ENCODE measurements around the gene TRPM3.
A peak's percentile ranks its signal among the peaks of the same experiment; 100 is the strongest.

The TRPM3 gene

DNA sequence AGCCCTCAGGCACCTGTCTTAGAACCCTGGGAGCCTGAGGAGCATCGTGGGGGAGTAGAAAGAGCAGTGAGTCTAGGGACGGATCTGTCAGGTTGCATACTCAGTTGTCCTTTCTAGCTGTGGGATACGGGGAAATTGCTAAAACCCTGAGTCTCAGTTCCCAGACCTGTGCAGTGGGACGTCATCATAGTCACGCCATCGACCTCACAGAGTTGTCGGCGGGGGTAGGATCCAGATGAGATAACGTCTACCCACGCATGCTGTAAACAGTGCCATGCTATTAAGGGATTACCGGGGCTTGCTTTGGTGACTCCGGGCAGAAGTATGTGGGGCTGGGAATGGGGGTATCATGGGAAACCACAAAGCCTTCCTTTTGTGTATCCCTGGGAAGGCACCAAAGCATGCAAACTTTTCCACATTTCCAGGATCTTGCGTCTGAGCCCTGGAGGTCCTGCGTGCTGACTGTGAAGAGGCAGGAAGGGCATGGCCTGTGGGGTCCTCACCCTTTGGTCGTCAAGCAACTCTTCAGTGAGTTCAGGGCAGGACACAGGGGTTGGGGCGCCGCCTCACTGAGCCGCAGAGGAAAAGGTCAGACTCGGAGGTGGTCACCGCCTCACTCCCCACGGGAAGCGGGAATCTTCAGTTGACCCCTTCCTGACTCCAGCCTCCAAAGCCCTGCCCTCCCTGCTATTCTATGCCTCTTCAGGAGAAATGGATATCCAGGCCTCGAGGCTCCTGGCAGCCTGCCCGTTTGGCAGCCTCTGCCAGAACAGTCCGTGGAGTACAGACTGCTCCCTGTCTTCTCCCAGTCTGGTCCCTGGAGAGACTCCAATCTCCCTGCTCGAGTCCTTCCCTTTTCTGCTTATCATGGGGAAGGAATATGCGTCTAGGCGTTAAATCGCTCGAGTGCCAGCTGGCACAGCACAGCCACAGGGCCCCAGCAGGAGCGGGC is 520.1 kb downstream of the TRPM3 start (continued):
- TF ChIP-seq ZBTB21 (tag by site-specific recombination; IDR thresholded peaks at IDR 0.05) (peak; percentile 96), AEBP2 (tag by site-specific recombination; IDR thresholded peaks at IDR 0.05; ENCODE audit: borderline replicate concordance) (no peak), ZNF629 (tag by site-specific recombination; IDR thresholded peaks at IDR 0.05) (peak; percentile 98), FEZF1 (tag by site-specific recombination; IDR thresholded peaks at IDR 0.05) (peak; percentile 56), MZF1 (tag by site-specific recombination; IDR thresholded peaks at IDR 0.05; ENCODE audit: borderline replicate concordance) (0 out of 2 replicates have a peak, but pooled peaks have one; percentile 69), ZNF132 (tag by site-specific recombination; IDR thresholded peaks at IDR 0.05; ENCODE audit: borderline replicate concordance) (no peak), PRDM1 (tag by site-specific recombination; IDR thresholded peaks at IDR 0.05) (no peak), ZNF843 (tag by site-specific recombination; IDR thresholded peaks at IDR 0.05) (peak; percentile 83), ZNF488 (tag by site-specific recombination; IDR thresholded peaks at IDR 0.05) (no peak), HOXD13 (CRISPR knock-in tag; IDR thresholded peaks at IDR 0.05; ENCODE audit: borderline replicate concordance) (peak; percentile 73; the same call in 1 of the 2 replicates), ZNF324 (tag by site-specific recombination; IDR thresholded peaks at IDR 0.05) (peak; percentile 10; the same call in 1 of the 2 replicates), ZNF707 (tag by site-specific recombination; IDR thresholded peaks at IDR 0.05) (no peak), ZNF19 (tag by site-specific recombination; IDR thresholded peaks at IDR 0.05; ENCODE audit: low read depth) (no peak), HIC1 (tag by site-specific recombination; IDR thresholded peaks at IDR 0.05) (no peak), ZNF747 (tag by site-specific recombination; IDR thresholded peaks at IDR 0.05) (no peak), SCRT2 (tag by site-specific recombination; IDR thresholded peaks at IDR 0.05) (no peak), ZNF202 (tag by site-specific recombination; IDR thresholded peaks at IDR 0.05; ENCODE audit: borderline replicate concordance) (no peak), TRIM28 (IDR thresholded peaks at IDR 0.05; ENCODE audit: borderline replicate concordance, low read length) (no peak), KLF9 (tag by site-specific recombination; IDR thresholded peaks at IDR 0.05; ENCODE audit: low read depth) (0 out of 2 replicates have a peak, but pooled peaks have one; percentile 26), ZBTB7A (tag by site-specific recombination; IDR thresholded peaks at IDR 0.05; ENCODE audit: low read depth) (no peak)
- TF ChIP-seq, protein P1, sequence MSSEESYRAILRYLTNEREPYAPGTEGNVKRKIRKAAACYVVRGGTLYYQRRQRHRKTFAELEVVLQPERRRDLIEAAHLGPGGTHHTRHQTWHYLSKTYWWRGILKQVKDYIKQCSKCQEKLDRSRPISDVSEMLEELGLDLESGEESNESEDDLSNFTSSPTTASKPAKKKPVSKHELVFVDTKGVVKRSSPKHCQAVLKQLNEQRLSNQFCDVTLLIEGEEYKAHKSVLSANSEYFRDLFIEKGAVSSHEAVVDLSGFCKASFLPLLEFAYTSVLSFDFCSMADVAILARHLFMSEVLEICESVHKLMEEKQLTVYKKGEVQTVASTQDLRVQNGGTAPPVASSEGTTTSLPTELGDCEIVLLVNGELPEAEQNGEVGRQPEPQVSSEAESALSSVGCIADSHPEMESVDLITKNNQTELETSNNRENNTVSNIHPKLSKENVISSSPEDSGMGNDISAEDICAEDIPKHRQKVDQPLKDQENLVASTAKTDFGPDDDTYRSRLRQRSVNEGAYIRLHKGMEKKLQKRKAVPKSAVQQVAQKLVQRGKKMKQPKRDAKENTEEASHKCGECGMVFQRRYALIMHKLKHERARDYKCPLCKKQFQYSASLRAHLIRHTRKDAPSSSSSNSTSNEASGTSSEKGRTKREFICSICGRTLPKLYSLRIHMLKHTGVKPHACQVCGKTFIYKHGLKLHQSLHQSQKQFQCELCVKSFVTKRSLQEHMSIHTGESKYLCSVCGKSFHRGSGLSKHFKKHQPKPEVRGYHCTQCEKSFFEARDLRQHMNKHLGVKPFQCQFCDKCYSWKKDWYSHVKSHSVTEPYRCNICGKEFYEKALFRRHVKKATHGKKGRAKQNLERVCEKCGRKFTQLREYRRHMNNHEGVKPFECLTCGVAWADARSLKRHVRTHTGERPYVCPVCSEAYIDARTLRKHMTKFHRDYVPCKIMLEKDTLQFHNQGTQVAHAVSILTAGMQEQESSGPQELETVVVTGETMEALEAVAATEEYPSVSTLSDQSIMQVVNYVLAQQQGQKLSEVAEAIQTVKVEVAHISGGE (tag by site-specific recombination; conservative IDR thresholded peaks at IDR 0.05; ENCODE audit: low read depth): no peak
- TF ChIP-seq, protein P2, sequence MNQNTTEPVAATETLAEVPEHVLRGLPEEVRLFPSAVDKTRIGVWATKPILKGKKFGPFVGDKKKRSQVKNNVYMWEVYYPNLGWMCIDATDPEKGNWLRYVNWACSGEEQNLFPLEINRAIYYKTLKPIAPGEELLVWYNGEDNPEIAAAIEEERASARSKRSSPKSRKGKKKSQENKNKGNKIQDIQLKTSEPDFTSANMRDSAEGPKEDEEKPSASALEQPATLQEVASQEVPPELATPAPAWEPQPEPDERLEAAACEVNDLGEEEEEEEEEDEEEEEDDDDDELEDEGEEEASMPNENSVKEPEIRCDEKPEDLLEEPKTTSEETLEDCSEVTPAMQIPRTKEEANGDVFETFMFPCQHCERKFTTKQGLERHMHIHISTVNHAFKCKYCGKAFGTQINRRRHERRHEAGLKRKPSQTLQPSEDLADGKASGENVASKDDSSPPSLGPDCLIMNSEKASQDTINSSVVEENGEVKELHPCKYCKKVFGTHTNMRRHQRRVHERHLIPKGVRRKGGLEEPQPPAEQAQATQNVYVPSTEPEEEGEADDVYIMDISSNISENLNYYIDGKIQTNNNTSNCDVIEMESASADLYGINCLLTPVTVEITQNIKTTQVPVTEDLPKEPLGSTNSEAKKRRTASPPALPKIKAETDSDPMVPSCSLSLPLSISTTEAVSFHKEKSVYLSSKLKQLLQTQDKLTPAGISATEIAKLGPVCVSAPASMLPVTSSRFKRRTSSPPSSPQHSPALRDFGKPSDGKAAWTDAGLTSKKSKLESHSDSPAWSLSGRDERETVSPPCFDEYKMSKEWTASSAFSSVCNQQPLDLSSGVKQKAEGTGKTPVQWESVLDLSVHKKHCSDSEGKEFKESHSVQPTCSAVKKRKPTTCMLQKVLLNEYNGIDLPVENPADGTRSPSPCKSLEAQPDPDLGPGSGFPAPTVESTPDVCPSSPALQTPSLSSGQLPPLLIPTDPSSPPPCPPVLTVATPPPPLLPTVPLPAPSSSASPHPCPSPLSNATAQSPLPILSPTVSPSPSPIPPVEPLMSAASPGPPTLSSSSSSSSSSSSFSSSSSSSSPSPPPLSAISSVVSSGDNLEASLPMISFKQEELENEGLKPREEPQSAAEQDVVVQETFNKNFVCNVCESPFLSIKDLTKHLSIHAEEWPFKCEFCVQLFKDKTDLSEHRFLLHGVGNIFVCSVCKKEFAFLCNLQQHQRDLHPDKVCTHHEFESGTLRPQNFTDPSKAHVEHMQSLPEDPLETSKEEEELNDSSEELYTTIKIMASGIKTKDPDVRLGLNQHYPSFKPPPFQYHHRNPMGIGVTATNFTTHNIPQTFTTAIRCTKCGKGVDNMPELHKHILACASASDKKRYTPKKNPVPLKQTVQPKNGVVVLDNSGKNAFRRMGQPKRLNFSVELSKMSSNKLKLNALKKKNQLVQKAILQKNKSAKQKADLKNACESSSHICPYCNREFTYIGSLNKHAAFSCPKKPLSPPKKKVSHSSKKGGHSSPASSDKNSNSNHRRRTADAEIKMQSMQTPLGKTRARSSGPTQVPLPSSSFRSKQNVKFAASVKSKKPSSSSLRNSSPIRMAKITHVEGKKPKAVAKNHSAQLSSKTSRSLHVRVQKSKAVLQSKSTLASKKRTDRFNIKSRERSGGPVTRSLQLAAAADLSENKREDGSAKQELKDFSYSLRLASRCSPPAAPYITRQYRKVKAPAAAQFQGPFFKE (tag by site-specific recombination; IDR thresholded peaks at IDR 0.05; ENCODE audit: borderline replicate concordance): no peak
